Neural cell (in vitro differentiated cells): ENCODE results near the gene SUSD4. TPM values are rescaled to one million over a fixed set of nuclear protein-coding genes. Genes with fewer than 3 reads are reported as not detected.

ENCODE experiments used
- H2AFZ ChIP-seq: fragments of 200-600, 300-800 bp; sonication (generic), shearing (Covaris generic); 2 replicates; pipeline ENCODE4 v1.6.0; 2014; ENCODE audit warnings: low read depth, mild to moderate bottlenecking, antibody characterized with exemption, low read length, moderate library complexity
- H3F3A ChIP-seq: fragments of 200-600 bp; shearing (Covaris generic); 2 replicates; pipeline ENCODE4 v1.6.1; 2016; ENCODE audit warnings: mild to moderate bottlenecking, moderate library complexity, mixed read lengths, antibody characterized with exemption, low read length; ENCODE audit not compliant: insufficient read depth, poor library complexity, severe bottlenecking
- H3K27ac ChIP-seq: fragments of 200-600, 300-800 bp; sonication (generic), shearing (Covaris generic); 2 replicates; pipeline ENCODE4 v1.5.1; 2014; ENCODE audit warnings: mild to moderate bottlenecking, low read length, moderate library complexity
- H3K27me3 ChIP-seq: fragments of 300-800, 200-600 bp; sonication (generic), shearing (Covaris generic); 2 replicates; pipeline ENCODE4 v1.6.0; 2014; ENCODE audit warnings: mild to moderate bottlenecking, low read depth, low read length, moderate library complexity; ENCODE audit not compliant: insufficient read depth
- H3K36me3 ChIP-seq: fragments of 300-800, 200-600 bp; sonication (generic), shearing (Covaris generic); 2 replicates; pipeline ENCODE4 v1.5.1; 2014; ENCODE audit warnings: mild to moderate bottlenecking, antibody characterized with exemption, low read length, moderate library complexity; ENCODE audit not compliant: insufficient read depth
- H3K4me2 ChIP-seq: fragments of 300-800, 200-600 bp; sonication (generic), shearing (Covaris generic); 2 replicates; pipeline ENCODE4 v1.6.0; 2014; ENCODE audit warnings: mild to moderate bottlenecking, low read length
- H3K4me3 ChIP-seq: fragments of 300-800, 200-600 bp; sonication (generic), shearing (Covaris generic); 2 replicates; pipeline ENCODE4 v1.5.1; 2014; ENCODE audit warnings: mild to moderate bottlenecking, low read length, moderate library complexity
- H3K79me2 ChIP-seq: fragments of 200-600 bp; shearing (Covaris generic); replicated peaks from 2 replicates; pipeline ENCODE4 v1.6.0; 2014; ENCODE audit warnings: mild to moderate bottlenecking, low read length, moderate library complexity; ENCODE audit not compliant: insufficient read depth
- H3K9ac ChIP-seq: fragments of 300-800, 200-600 bp; sonication (generic), shearing (Covaris generic); 2 replicates; pipeline ENCODE4 v1.6.1; 2016; ENCODE audit warnings: mild to moderate bottlenecking, low read length, mixed read lengths
- H3K9me2 ChIP-seq: fragments of 200-600 bp; shearing (Covaris generic); 2 replicates; pipeline ENCODE4 v1.6.1; 2016; ENCODE audit warnings: mild to moderate bottlenecking, low read length, mixed read lengths; ENCODE audit not compliant: insufficient read depth
- H3K9me3 ChIP-seq: fragments of 200-600, 300-800 bp; sonication (generic), shearing (Covaris generic); 2 replicates; pipeline ENCODE4 v1.6.1; 2016; ENCODE audit warnings: mild to moderate bottlenecking, mixed run types, low read length, moderate library complexity, mixed read lengths
- H4K20me1 ChIP-seq: fragments of 200-600 bp; shearing (Covaris generic); 2 replicates; pipeline ENCODE4 v1.6.1; 2016; ENCODE audit warnings: mild to moderate bottlenecking, mixed run types; ENCODE audit not compliant: insufficient read depth
- CTCF ChIP-seq: fragments of 450-650 bp; IDR thresholded peaks from 2 replicates; pipeline ENCODE4 v1.5.1; 2014; ENCODE audit warnings: antibody characterized with exemption, mild to moderate bottlenecking, moderate library complexity; ENCODE audit not compliant: poor library complexity, severe bottlenecking
- EP300 ChIP-seq: fragments of 450-650 bp; conservative IDR thresholded peaks from 2 replicates; pipeline ENCODE4 v1.6.1; 2014; ENCODE audit warnings: antibody characterized with exemption, mild to moderate bottlenecking, moderate library complexity; ENCODE audit not compliant: poor library complexity, severe bottlenecking
- EZH2 ChIP-seq: fragments of 200-600, 300-800 bp; shearing (Covaris generic), sonication (generic); IDR thresholded peaks from 2 replicates; pipeline ENCODE4 v1.6.1; 2014; ENCODE audit warnings: antibody characterized with exemption, low read length, borderline replicate concordance, mild to moderate bottlenecking; ENCODE audit not compliant: insufficient read depth, poor library complexity, severe bottlenecking
- MXI1 ChIP-seq: fragments of 450-650 bp; conservative IDR thresholded peaks from 2 replicates; pipeline ENCODE4 v1.6.1; 2014; ENCODE audit warnings: antibody characterized with exemption, mild to moderate bottlenecking; ENCODE audit not compliant: poor library complexity, severe bottlenecking
- POLR2AphosphoS5 ChIP-seq: IDR thresholded peaks from 2 replicates; pipeline ENCODE4 v1.6.1; 2012
- RAD21 ChIP-seq: fragments of 450-650 bp; conservative IDR thresholded peaks from 2 replicates; pipeline ENCODE4 v1.6.1; 2014; ENCODE audit warnings: antibody characterized with exemption, mild to moderate bottlenecking, moderate library complexity
- REST ChIP-seq: IDR thresholded peaks from 2 replicates; pipeline ENCODE4 v1.6.1; 2012; ENCODE audit warnings: borderline replicate concordance
- SMC3 ChIP-seq: fragments of 450-650 bp; conservative IDR thresholded peaks from 2 replicates; pipeline ENCODE4 v1.6.1; 2014; ENCODE audit warnings: antibody characterized with exemption, mild to moderate bottlenecking, moderate library complexity; ENCODE audit not compliant: poor library complexity
- TAF1 ChIP-seq: IDR thresholded peaks from 2 replicates; pipeline ENCODE4 v1.6.1; 2012; ENCODE audit warnings: low read depth
- polyA plus RNA-seq: library from polyadenylated mRNA; depleted of rRNA; stranded (reverse); fragments of >200 nt; gene quantifications from 2 replicates; pipeline ENCODE4 v1.2.3, GENCODE V29; 2014

SUSD4 gene
- polyA plus RNA-seq, 1 donor from 2014 or later: 31.5 TPM

- Histone ChIP-seq H3K79me2 (no peaks in the 10 kb centered on the region), H2AFZ (no peak overlapping the region), H3K9me3 (no peaks in the 10 kb centered on the region), H4K20me1 (no peaks in the 10 kb centered on the region), H3K4me3 (no peak overlapping the region), H3K27me3 (no peaks in the 10 kb centered on the region), H3K36me3 (no peaks in the 10 kb centered on the region), H3K27ac (no peak overlapping the region), H3K9ac (no peak overlapping the region), H3K9me2 (no peaks in the 10 kb centered on the region), H3K4me2 (no peak overlapping the region), H3F3A (no peaks in the 10 kb centered on the region)
- TF ChIP-seq EP300 (no peak), REST (no peak), TAF1 (no peak), EZH2 (no peak), POLR2AphosphoS5 (no peak), MXI1 (no peak), RAD21 (no peak), SMC3 (no peak), CTCF (no peak)
Measured at GRCh38 chr1:223307544-223307943, 56.4 kb downstream of the SUSD4 start.

GRCh38 chr1:223304931-223305330 lies 59.0 kb downstream of the SUSD4 start:
- no peak overlapping the region for H2AFZ ChIP-seq
- H3K4me2 ChIP-seq: no peak overlapping the region
- H3K79me2 ChIP-seq: no peaks in the 10 kb centered on the region
- no peak overlapping the region for H3K4me3 ChIP-seq
- H4K20me1 ChIP-seq: no peaks in the 10 kb centered on the region
- H3K9me3 ChIP-seq: no peaks in the 10 kb centered on the region
- H3K27ac ChIP-seq: no peak overlapping the region
- no peaks in the 10 kb centered on the region for H3F3A ChIP-seq
- H3K9me2 ChIP-seq: no peaks in the 10 kb centered on the region
- H3K36me3 ChIP-seq: no peaks in the 10 kb centered on the region
- no peaks in the 10 kb centered on the region for H3K27me3 ChIP-seq
- no peak for TF ChIP-seq REST
- TF ChIP-seq RAD21: no peak
- no peak for TF ChIP-seq CTCF
- TF ChIP-seq MXI1: no peak
- no peak for TF ChIP-seq POLR2AphosphoS5
- no peak for TF ChIP-seq EZH2
- TF ChIP-seq TAF1: no peak
- no peak for TF ChIP-seq EP300
- TF ChIP-seq SMC3: no peak
- H3K9ac ChIP-seq: no peak overlapping the region
